Activated CD4-positive, alpha-beta T cell treated with anti-CD3 and anti-CD28 coated beads for 24 hours (primary cell): Measurements from ENCODE around the gene NDST3.

Source experiments
- DNase-seq, 2 donors: peaks; one replicate each; pipeline ENCODE4 v3.0.0-alpha.2; 2020; ENCODE audit warnings: low read depth in 2 of 2

Gene NDST3

DNA sequence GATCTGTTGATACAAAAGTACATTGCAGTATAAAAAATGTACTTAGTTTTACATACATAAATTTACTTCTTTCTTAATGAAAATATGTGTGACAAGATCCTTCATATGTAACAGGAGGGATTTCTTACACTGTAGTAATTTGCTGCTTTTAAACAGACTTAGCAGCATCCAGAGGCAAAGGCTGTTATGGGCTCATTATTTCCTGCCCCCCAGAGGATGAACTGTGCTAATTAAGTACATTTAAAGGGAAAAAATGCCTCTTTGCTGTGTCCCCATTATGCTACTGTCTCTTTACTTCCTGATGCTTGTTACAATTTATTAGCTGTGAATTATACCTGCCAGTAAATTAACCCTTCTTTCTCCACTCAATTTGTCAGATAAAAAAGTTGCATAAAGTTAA, 47.1 kb downstream of the NDST3 start:
- no peak for DNase-seq

DNA sequence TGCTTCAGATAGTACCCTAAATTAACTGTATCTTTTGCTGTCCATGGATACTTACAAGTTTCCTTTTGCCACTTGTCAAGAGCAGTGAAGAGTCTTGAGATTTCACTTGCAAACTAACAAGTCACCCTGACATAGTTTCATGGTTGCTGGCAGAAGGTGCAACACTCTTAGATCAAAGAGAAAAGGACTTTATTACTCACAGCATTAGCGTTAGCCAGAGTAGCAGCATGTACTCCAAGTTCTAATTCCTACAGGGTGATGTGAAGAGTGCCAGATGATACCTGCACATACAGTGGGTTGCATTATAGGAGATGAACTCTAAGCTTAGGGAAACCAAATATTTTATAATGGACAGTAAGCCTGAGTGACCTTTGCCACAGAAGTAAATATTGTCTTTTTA, 47.9 kb downstream of the NDST3 start:
- DNase-seq, result no peak

DNA sequence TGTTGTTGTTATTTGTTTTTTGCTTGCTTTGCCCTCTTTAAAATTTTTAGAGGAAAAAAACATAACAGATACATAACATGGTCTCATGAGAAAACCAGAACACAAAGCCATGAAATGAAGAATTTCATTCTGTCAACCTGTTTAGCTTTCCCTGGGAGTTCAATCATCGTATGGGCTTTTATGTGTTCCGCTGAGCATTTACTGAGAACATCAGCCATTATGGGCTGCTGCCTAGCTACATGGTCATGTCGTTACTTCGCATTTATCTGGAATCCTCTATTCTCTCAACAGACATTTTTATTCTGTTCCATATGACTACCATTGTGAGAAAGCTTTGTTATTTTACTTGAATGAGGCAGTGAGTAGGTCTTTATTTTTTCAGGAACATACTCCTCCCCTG, 51.4 kb downstream of the NDST3 start:
- DNase-seq, result no peak

DNA sequence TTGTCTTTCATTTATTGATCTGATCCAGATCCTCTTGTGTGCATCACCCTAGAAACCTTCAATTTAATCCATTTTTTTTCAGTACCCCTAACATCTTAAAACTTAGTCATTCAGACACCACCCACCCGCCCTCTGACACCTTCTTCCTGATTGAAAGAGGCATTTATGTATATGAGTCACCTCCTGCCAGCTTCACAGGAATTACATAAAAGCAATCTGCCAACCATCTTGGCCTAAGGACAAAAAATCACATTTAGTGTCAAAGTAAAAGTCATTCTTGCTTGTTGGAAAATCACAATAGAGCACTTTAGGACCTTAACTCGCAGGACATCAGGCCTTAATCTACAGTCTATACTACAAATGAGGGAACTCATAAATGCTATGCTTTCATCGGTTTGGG, 52.1 kb downstream of the NDST3 start:
- DNase-seq, result peak in 1 of 2 donors; percentile 3

DNA sequence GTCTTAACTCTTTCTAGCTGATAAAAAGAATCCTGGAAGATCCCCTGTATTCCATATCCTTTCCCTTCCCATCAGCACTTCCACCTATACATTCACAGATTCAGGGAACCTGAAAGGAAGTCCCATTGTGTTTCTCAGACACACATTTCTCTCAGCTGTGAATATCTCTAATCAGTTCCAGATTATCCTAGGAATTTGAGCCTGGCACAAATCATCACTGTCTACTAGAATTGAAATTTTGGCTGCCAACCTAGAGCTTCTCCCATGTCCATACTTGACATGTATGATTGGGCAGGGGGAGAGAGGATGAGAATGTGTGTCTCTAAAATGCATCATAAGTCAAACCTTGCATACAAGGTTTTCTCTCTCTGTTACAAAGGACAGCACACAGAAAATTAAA, 53.1 kb downstream of the NDST3 start:
- no peak for DNase-seq

DNA sequence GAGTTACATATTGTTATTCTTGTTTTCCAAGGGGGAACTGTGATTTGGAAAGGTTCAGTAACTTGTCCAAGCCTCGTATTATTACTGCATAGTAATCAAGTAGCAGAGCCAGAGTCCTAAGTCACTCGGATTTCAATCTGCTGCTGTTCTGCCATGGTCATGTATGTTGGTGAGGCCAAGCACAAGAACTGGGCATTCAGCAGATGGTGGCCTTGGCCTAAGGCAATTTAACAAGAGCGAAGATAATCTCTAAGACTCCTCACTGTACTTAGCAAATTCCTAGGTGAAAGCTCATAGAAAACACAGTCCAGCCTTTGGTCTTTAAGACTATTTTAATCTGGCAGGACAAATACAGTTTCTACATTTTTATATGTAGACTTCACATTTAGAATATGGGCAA, 64.8 kb downstream of the NDST3 start:
- DNase-seq, result no peak

DNA sequence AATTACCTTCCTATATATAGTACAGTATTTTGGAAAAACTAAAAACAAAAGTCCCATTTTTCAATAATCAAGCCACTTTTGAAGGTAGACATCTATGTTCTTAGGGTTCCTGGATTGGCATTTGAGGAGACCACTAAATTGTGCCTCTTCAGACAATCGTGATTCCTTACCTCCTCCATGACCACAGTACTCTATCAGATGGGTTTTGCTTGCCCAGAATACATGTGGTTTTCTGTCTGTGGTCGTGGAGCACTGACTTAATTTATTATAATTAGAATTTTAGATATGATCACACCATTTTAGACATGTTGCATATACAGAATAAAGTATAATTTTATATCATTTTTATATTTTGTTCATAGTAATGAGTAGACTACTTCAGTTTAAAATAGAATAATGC, 67.9 kb downstream of the NDST3 start:
- DNase-seq, result no peak

DNA sequence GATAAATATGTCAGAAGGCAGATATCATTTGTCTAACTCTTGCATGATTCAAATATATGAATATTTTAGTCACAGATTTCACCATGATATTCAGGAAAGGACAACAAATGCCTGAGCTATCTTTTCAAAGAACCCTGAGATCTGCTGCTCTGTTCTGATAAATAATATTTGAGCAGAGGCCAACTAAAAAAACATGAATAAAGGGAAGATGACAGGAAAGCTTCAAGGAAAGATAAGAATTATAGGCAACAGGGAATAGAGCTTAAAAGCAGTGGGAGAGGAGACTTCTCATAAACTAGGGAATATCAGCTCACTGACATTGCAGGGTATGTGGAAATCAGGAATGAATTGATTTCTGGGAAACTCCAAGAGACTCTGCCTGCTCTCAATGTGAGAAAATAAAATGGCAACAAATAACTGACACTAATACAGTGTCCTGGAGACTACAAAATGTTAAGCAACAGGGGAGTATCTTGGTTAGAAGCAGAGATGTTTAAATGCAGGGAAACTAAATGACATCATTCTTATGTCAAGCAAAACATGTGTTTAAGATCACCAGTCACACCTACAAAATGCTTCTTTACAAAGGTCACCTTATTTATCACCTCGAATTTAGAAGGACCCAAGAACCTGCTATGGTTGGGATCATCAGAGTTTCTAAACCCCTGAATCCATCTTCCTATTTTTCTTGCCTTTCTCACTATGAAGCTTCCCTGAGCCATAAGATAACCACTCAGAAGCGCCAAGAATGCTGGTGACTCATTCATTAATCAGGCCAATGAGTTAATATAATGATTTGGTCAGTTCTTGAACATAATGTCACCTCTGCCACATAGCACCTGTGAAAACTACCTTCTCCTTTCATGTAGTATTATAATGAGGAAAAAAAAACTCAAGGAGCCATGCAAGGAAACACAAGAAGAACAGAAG, 78.1 kb downstream of the NDST3 start:
- DNase-seq, result no peak

DNA sequence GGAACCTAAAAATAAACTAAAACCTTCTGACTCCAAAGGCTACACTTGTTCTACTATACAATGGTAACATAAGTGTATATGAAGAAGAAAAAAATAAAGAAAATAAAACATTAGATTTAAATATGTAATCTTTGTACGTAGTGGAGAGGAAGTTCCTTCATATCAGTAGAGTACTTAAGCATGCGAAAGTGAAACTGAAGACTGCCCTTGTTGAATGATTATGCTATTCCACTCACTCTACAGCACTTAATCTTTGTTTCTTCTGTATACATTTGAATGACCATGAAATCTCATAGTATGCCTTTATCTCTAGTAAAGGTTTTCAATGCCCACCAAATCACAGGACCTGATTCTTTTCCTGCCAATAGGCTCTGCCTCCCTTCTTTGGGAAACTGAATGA, 78.9 kb downstream of the NDST3 start:
- no peak for DNase-seq

DNA sequence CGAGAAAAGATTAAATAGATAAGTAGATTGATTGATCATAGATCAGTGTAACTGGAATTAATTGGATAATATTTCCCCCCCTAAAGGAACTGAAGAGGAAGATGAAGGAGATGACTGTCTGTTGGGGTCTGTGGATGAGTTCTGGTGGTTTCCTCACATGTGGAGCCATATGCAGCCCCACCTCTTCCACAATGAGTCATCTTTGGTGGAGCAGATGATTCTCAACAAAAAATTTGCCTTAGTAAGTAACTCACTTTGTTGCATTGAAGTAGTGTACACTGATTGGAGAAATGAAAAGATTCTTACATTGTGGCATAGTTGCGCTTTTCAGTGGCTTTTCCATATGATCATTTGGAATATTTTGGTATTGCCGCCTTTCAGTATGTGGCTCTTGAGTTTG, 80.4 kb downstream of the NDST3 start:
- DNase-seq, result no peak

DNA sequence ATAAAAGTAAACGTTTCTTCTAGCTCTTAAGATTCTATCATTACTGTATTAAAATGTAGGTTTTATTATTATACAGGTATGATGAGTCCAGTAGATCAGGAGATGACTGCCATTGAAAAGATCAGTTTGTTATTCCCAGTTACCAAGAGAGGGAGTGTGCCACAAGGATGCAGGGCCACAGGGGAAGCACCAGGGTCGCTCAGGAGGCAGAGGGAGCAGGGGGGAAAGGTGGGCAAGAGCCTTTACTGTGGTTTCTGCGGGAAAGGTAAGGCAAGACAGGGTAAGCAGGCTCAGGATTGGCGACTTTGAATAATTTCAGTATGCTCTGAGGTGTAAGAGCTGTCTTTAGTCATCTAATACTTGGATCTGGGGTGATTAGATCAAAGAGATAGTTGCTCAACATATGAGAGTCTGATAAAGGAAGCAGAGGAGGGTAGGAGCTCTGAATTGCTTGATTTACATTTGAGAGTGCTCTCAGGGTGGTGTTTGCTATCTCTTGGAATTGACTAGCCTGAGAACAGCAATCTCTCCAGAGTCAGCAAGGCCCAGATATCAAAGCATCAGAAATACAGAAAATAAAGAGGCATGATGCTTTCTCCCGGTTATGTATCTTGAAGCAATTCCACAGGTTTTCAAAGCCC, 86.0 kb downstream of the NDST3 start:
- DNase-seq, result no peak

DNA sequence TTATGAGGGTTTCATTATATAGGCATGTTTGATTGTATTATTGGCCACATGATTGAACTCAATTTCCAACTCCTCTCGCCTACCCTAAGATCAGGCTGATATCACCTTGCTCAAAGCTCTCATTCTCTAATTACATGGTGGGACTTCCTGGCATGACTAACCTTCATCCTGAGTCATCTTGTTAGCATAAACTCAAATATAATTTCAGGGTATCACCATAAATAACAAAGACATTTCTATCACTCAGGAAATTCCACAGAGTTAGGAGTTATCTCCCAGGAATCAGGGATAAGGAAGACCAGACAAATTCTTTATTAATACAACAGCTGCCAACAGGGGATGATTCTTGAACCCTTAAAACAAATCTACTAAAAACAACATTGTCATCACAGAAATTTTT, 90.7 kb downstream of the NDST3 start:
- no peak for DNase-seq

DNA sequence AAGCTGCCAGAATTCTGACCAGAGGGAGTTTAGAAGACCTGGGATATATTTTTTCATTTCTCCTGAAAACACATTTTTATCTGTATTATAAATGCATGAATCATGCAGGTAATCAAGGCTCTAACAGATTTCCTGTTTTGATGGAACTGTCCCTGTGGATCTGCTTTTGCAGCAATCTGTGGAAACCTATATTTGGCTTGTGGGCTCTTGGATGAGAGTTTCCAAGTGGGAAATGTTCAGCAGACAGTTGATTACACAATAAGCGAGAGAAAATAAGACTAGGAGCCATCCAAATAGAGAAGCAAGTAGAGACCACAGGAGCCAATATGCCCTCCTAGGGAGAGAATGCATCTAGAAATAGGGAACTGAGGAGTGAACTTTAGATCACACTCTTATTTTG, 105.0 kb downstream of the NDST3 start:
- no peak for DNase-seq

DNA sequence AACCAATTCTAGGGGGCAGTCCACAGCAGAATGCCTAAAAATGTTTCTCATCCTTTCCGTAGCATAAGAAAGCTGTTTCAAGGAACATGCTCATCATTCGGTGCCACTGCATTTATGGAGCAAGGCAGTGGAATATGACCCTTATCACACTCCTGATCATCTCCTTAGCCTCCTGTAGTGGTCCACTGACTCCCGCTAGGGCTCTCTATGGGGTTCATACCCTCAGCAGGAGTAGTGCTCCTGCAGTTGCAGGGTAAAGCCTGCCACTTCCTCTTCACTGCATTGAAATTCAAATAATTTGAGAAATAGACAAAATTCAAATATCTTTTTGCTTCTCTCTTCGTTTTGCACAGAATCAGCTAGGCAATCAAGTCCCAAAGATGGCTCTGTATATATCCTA, 107.0 kb downstream of the NDST3 start:
- DNase-seq, result no peak

DNA sequence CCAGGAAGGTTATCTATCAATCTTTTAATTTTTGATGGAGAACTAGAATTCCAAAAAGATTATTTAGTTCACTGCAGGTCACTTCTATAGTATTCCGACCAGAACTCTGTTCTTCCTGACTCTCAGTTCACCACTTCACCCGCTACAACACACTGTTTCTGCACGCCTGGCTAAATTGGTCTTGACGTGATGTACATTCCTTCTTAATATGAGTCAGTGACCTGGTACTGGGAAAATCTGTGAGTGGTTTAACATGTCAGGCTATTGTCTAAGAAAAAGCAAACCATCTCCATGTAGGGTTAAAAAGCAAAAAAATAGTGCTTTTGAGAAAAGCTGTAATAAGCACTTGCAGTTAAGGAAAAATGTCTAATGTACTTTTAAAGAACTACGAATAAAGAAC, 120.4 kb downstream of the NDST3 start:
- no peak for DNase-seq

DNA sequence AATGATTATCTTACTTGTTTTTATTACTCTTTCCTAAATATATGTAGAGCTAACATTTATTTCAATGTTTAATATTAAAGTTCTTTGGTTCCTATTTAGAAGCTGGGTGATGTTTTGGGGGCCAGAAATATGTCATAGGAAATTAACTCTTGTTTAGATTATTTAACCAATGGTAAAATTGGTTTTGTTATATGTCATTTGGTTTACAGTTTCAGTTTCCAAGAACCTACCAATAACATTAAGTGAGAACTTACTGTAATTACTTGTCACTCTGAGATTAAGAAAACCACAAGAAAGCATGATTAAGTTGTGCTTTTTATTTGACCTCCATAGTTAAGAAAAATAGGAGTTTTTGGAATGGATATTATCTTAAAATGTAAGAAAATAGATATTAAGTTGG, 121.2 kb downstream of the NDST3 start:
- DNase-seq, result no peak

DNA sequence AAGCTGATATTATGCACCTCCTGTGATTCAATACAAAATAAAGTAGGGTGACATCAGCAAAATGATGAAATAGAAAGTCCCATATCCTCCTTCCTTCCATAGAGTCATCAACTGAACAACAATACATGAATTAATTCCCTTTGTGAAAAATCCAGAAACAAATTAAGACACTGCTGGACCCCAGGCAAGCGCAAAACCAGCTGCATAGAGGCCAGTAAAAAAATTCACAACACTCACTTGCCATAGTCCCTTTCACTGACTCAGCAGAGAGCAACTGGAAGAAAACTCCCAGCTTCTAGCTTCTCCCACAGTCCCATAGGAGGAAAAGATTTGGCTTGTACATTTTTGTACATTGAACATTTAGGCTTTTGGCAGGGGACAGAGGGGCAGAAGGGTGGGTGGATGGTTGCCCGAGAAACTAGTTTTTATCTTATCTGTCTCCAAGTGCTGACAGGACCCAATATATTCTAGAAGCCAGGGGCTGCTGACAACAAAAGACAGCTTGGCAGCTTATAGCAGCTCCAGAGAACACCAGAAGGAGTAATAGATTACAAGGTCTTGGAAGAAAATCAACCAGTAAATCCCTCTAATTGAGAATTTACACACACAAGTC, 124.6 kb downstream of the NDST3 start:
- no peak for DNase-seq

DNA sequence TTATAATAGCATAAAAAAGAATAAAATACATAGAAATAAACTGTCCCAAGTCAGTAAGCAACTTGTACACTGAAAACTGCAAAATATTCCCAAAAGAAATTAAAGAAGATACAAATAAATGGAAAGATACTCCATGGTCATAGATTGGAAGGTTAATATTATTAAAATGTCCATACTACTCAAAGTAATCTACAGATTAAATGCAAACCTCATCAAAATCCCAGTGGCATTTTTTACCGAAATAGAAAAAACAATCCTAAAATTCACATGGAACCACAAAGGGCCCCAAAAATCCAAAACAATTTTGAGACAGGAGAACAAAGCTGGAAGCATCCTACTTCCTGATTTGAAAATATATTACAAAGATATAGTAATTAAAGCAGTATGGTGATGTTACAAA, 133.0 kb downstream of the NDST3 start:
- no peak for DNase-seq

DNA sequence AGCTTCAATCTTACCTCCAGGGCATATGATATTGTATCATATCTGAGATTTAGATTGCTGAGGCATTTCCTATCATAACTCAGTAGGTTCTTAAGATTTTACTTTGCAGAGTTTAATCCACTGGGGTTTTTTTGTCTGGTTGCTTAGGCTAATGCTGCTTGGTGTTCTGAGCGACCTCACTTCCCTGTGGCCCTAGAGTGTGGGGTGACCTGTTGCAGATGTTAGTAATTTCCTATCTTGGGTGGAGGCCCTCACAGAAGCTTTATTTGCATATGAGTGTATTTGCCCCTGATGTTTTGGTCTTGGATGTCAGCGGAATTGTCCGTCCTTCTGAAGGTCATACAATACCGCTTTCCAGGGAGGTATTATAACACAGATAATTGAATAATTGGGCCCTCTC, 137.1 kb downstream of the NDST3 start:
- DNase-seq, result no peak

DNA sequence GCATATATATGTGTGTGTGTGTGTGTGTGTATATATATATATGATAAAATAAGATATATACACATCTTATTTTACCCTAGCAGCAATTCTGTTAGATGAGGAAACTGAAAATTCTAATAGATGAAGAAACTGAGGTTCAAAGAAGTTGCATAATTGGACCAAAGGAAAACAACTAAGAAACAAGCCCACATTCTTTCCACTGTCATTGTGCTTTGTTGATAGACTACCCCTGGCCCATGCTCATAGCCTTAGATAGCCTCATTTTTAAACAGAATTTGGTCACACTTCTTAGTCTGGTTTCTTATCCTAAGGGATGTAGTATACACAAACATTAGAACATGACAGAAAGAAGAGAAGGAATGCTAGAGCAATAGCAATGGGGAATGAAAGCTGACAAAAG, 138.8 kb downstream of the NDST3 start:
- no peak for DNase-seq

DNA sequence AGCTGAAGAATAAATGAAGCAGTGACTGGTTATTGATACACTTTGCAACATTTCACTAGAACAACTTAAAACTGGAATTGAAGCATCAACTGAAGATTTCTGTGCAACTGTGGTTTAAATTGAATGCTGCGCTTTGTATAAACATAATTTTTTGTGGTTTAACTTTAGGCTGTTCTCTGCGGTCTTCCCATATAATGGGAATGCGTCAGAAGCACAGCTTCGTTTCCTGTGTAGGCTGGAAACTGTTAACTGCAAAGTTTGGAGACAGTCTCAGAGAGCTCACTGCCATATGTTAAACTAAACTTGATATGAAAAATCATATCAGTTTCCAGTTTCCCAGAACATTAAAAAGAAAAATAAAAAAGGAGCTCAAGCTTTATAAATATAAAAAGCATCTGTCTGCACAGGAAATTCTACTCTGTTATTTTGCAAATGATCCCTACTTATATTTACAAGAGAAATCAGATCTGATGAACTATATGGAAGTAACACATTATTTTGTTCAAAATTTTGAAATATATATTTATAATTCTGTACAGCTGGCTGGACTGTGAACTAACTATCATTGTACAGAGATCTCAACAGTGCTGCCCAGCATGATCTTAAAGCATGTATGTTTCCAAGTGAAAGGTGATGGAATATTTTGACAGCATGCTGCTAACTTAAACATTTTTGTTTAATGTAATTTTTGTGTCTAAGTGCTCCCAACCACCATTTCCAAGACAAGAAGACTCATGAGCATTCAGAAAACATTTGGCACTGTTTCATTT, 139.9 kb downstream of the NDST3 start:
- DNase-seq, result no peak

DNA sequence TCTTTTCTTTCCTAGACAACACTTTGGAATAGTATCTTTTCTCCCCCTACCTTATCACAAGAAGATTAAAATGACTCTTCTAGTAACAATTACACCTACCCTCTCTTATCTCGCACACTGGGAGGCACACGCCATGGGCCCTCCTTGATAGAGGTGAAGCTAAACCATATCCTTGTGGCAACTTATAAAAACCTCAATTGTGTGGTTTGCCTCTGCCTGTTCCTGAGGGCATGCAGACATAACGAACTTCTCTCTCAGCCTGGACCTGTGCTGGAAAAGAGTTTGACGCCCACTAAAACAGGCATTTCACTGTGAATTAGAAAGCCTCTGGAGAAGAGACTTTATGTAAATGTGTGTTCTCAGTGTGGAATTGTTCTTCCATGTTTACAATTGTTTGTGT, 141.2 kb downstream of the NDST3 start:
- DNase-seq, result no peak
